H1 (cell line): ENCODE results near the gene ZFHX2. TPM values are rescaled to one million over a fixed set of nuclear protein-coding genes. Genes with fewer than 3 reads are reported as not detected.

Experiments used
- CTCF ChIA-PET: fragments of 300-600 bp; sonication (Branson Sonifier 250); formaldehyde crosslinking; loops from one replicate; lab custom pipeline; 2021; ENCODE audit not compliant: partially characterized antibody; lab: Charles Lee
- POLR2A ChIA-PET: fragments of 300-600 bp; sonication (Branson Sonifier 250); formaldehyde crosslinking; loops from one replicate; lab custom pipeline; 2021; ENCODE audit warnings: inconsistent platforms; ENCODE audit not compliant: partially characterized antibody; lab: Charles Lee
- DNase-seq, 2 experiments: peaks; one replicate each; pipeline versions ENCODE4 v3.0.0 to v3.0.0-alpha.2; 2010 to 2022; ENCODE audit warnings: low spot score in 2 of 2, low read depth in 1 of 2, mixed read lengths in 1 of 2
- FAIRE-seq: peaks from 2 replicates; lab custom pipeline; 2011; peaks lifted over from hg19 to GRCh38; lab: Jason Lieb, UNC
- H2AFZ ChIP-seq: 2 replicates; pipeline ENCODE4 v1.8.1; 2012; ENCODE audit warnings: low read length, inconsistent platforms
- H2AK5ac ChIP-seq: 2 replicates; pipeline ENCODE4 v1.6.1; 2013; ENCODE audit warnings: low read depth, low read length
- H2BK120ac ChIP-seq: replicated peaks from 2 replicates; pipeline ENCODE3; 2013; ENCODE audit warnings: low read depth, low read length, inconsistent platforms
- H2BK12ac ChIP-seq: 2 replicates; pipeline ENCODE4 v1.6.1; 2013; ENCODE audit warnings: low read depth, low read length
- H2BK15ac ChIP-seq: 2 replicates; pipeline ENCODE4 v1.6.1; 2013; ENCODE audit warnings: low read length
- H2BK20ac ChIP-seq: 2 replicates; pipeline ENCODE4 v1.6.1; 2013; ENCODE audit warnings: low read length
- H2BK5ac ChIP-seq: 2 replicates; pipeline ENCODE4 v1.6.1; 2013; ENCODE audit warnings: low read depth, low read length
- H3K14ac ChIP-seq: 2 replicates; pipeline ENCODE4 v1.6.1; 2013; ENCODE audit warnings: inconsistent platforms; ENCODE audit not compliant: insufficient read length
- H3K18ac ChIP-seq: 2 replicates; pipeline ENCODE4 v1.6.1; 2013; ENCODE audit warnings: low read length; ENCODE audit errors: extremely low read depth
- H3K23ac ChIP-seq: 2 replicates; pipeline ENCODE4 v1.6.1; 2013; ENCODE audit warnings: inconsistent platforms; ENCODE audit not compliant: insufficient read length
- H3K23me2 ChIP-seq: 2 replicates; pipeline ENCODE4 v1.6.1; 2013; ENCODE audit warnings: low read depth, low read length
- H3K27ac ChIP-seq: 2 replicates; pipeline ENCODE4 v1.6.1; 2011; ENCODE audit warnings: low read depth, low read length, inconsistent platforms
- H3K27me3 ChIP-seq, 4 experiments: replicated peaks in 1 of 4; 1 replicate in 1 of 4; 2 replicates in 3 of 4; pipeline versions ENCODE4 v1.6.1 to v1.8.1; 2011 to 2013; ENCODE audit warnings: low read length in 3 of 4, mild to moderate bottlenecking in 3 of 4, inconsistent platforms in 2 of 4, mixed read lengths in 2 of 4, moderate library complexity in 1 of 4; ENCODE audit not compliant: control insufficient read depth in 3 of 4, insufficient read depth in 3 of 4; ENCODE audit errors: extremely low read depth in 1 of 4
- H3K36me3 ChIP-seq, 4 experiments: 2 replicates each; pipeline versions ENCODE4 v1.6.1 to v1.8.1; 2011 to 2013; ENCODE audit warnings: mild to moderate bottlenecking in 4 of 4, low read length in 3 of 4, moderate library complexity in 2 of 4, control low read depth in 1 of 4, inconsistent platforms in 1 of 4; ENCODE audit not compliant: insufficient read depth in 4 of 4, control insufficient read depth in 2 of 4
- H3K4ac ChIP-seq: replicated peaks from 2 replicates; pipeline ENCODE3; 2013; ENCODE audit warnings: low read length, low read depth, mixed read lengths, inconsistent platforms; ENCODE audit not compliant: insufficient read length
- H3K4me1 ChIP-seq, 4 experiments: replicated peaks in 1 of 4; 1 replicate in 1 of 4; 2 replicates in 3 of 4; pipeline versions ENCODE4 v1.6.1 to v1.8.1; 2011 to 2013; ENCODE audit warnings: low read length in 3 of 4, inconsistent platforms in 2 of 4, mixed read lengths in 1 of 4; ENCODE audit not compliant: insufficient read depth in 4 of 4, control insufficient read depth in 3 of 4
- H3K4me2 ChIP-seq, 2 experiments: 2 replicates each; pipeline versions ENCODE4 v1.6.1 to v1.8.1; 2011 to 2013; ENCODE audit warnings: low read depth in 2 of 2, low read length in 2 of 2, control low read depth in 1 of 2, inconsistent platforms in 1 of 2, mild to moderate bottlenecking in 1 of 2; ENCODE audit not compliant: insufficient read depth in 1 of 2
- H3K4me3 ChIP-seq, 4 experiments: fragments of 200-600, 300-600 bp in 1 of 4; sonication (generic), shearing (Covaris generic), sonication (Bioruptor Twin) in 1 of 4; 2 replicates each; pipeline versions ENCODE4 v1.5.1 to v1.8.1; 2011 to 2016; ENCODE audit warnings: low read length in 4 of 4, low read depth in 3 of 4, control low read depth in 2 of 4, inconsistent platforms in 2 of 4, mild to moderate bottlenecking in 2 of 4, mixed read lengths in 1 of 4, moderate library complexity in 1 of 4; ENCODE audit not compliant: insufficient read depth in 2 of 4; ENCODE audit errors: extremely low read depth in 1 of 4
- H3K56ac ChIP-seq: replicated peaks from 2 replicates; pipeline ENCODE3; 2013; ENCODE audit warnings: low read depth, mild to moderate bottlenecking, mixed read lengths, low read length, inconsistent platforms; ENCODE audit not compliant: insufficient read length
- H3K79me1 ChIP-seq: 2 replicates; pipeline ENCODE4 v1.6.1; 2013; ENCODE audit warnings: low read depth, low read length, control low read depth
- H3K79me2 ChIP-seq, 2 experiments: 2 replicates each; pipeline versions ENCODE4 v1.6.1 to v1.8.1; 2012 to 2013; ENCODE audit warnings: low read length in 2 of 2, mild to moderate bottlenecking in 2 of 2, inconsistent platforms in 1 of 2; ENCODE audit not compliant: insufficient read depth in 2 of 2, control insufficient read depth in 1 of 2
- H3K9ac ChIP-seq, 4 experiments: replicated peaks in 1 of 4; 1 replicate in 1 of 4; 2 replicates in 3 of 4; pipeline versions ENCODE4 v1.6.1 to v1.8.1; 2011 to 2013; ENCODE audit warnings: low read depth in 3 of 4, low read length in 3 of 4, control low read depth in 2 of 4, mild to moderate bottlenecking in 2 of 4, moderate library complexity in 2 of 4, inconsistent platforms in 1 of 4; ENCODE audit errors: extremely low read depth in 1 of 4
- H3K9me3 ChIP-seq, 2 experiments: 2 replicates each; pipeline versions ENCODE4 v1.6.1 to v1.8.1; 2012 to 2013; ENCODE audit warnings: mild to moderate bottlenecking in 2 of 2, moderate library complexity in 2 of 2, control low read depth in 1 of 2, inconsistent platforms in 1 of 2, low read depth in 1 of 2, low read length in 1 of 2, mixed read lengths in 1 of 2; ENCODE audit not compliant: insufficient read depth in 2 of 2
- H4K20me1 ChIP-seq, 2 experiments: replicated peaks in 1 of 2; 2 replicates each; pipeline versions ENCODE3 to v1.8.1; 2011 to 2013; ENCODE audit warnings: inconsistent platforms in 2 of 2, low read length in 2 of 2, mild to moderate bottlenecking in 1 of 2; ENCODE audit not compliant: insufficient read depth in 2 of 2, control insufficient read depth in 1 of 2
- H4K5ac ChIP-seq: 2 replicates; pipeline ENCODE4 v1.6.1; 2013; ENCODE audit warnings: low read length, low read depth, mixed read lengths, inconsistent platforms; ENCODE audit not compliant: insufficient read length
- H4K8ac ChIP-seq: 2 replicates; pipeline ENCODE4 v1.8.0; 2013; ENCODE audit warnings: mild to moderate bottlenecking, moderate library complexity, low read length, inconsistent platforms; ENCODE audit not compliant: insufficient read depth; ENCODE audit errors: extremely low read depth
- H4K91ac ChIP-seq: replicated peaks from 2 replicates; pipeline ENCODE3; 2013; ENCODE audit warnings: low read length, mixed read lengths, inconsistent platforms; ENCODE audit not compliant: insufficient read length
- BRCA1 ChIP-seq: IDR thresholded peaks from 2 replicates; pipeline ENCODE4 v1.6.1; 2012; ENCODE audit warnings: low read depth, low read length, improper control_type of control experiment
- CEBPB ChIP-seq: IDR thresholded peaks from 2 replicates; pipeline ENCODE4 v1.6.1; 2012; ENCODE audit warnings: low read depth, low read length
- RNF2 ChIP-seq: fragments of 200-900, 300-1000 bp; sonication (generic); IDR thresholded peaks from 2 replicates; pipeline ENCODE4 v1.7.1; 2016; ENCODE audit warnings: borderline replicate concordance, low read depth, mild to moderate bottlenecking, antibody characterized with exemption, low read length; ENCODE audit not compliant: poor library complexity, severe bottlenecking; ENCODE audit errors: missing control alignments
- SIRT6 ChIP-seq: IDR thresholded peaks from one replicate; pipeline ENCODE4 v1.7.1; 2012; ENCODE audit warnings: low read length, inconsistent platforms
- SUZ12 ChIP-seq: fragments of 200-600 bp; sonication (generic); IDR thresholded peaks from 2 replicates; pipeline ENCODE4 v1.6.1; 2012; ENCODE audit warnings: mild to moderate bottlenecking, inconsistent platforms, low read length, moderate library complexity, mixed read lengths
- USF2 ChIP-seq: IDR thresholded peaks from 2 replicates; pipeline ENCODE4 v1.6.1; 2011; ENCODE audit warnings: low read length, improper control_type of control experiment
- ZNF274 ChIP-seq: IDR thresholded peaks from 2 replicates; pipeline ENCODE4 v1.7.0; 2012; ENCODE audit warnings: low read length, borderline replicate concordance; ENCODE audit errors: extremely low read depth
- WGBS, 2 experiments: shearing (Covaris generic) in 1 of 2; methylation state at CpG; one replicate each; pipeline versions ENCODE4 v1.1.6 to v1.1.7; 2013 to 2015; ENCODE audit warnings: low lambda C conversion rate in 2 of 2, mixed read lengths in 2 of 2, inconsistent platforms in 1 of 2, low coverage in 1 of 2, missing lambda C conversion rate in 1 of 2; ENCODE audit not compliant: insufficient replicate concordance in 2 of 2, insufficient coverage in 1 of 2, insufficient read length in 1 of 2; ENCODE audit errors: extremely low coverage in 1 of 2, missing lambda C conversion rate in 1 of 2; 5-methylcytosine and 5-hydroxymethylcytosine counted together
- polyA plus RNA-seq, 7 experiments: library from polyadenylated mRNA; depleted of rRNA in 3 of 7; stranded (reverse) in 5 of 7; unstranded in 2 of 7; fragments of >200 nt in 5 of 7; fragments of 200-250 nt in 2 of 7; gene quantifications; 1 replicate in 5 of 7; 2 replicates in 1 of 7; 4 replicates in 1 of 7; pipeline versions ENCODE4 v1.2.1 to v1.2.3, GENCODE V29; 2011 to 2013; ENCODE audit warnings: missing spikeins in 2 of 7, mixed read lengths in 2 of 7
- total RNA-seq: library from RNA; stranded (reverse); fragmentation: NEBNext Ultra II Directional; extraction: Animal tissue kit (Norgen Biotek cat#: 25700); gene quantifications from 2 replicates; pipeline ENCODE4 v1.2.1, GENCODE V29; 2021

Gene ZFHX2
- total and polyA plus RNA-seq, 2 of the 8 experiments (the other 6 are each of a cell fraction or from before 2014, with no cell fraction given) = 2.7 to 27.0 TPM

- Histone ChIP-seq H2BK15ac (no peak overlapping the region), H4K8ac (peak overlapping the region; percentile 20; the same call in 1 of the 2 replicates), H3K36me3 (peaks cover 11 to 33% (median 17%) of the 10 kb centered on the region in 4 experiments; a peak in 7 of 8 replicates), H3K27ac (0 out of 2 replicates have a peak overlapping the region, but pooled peaks have one; percentile 19), H3K4me1 (peaks cover under 1 to 16% (median 4%) of the 10 kb centered on the region in 4 experiments; a peak in 6 of 7 replicates), H4K5ac (no peak overlapping the region), H3K23me2 (peaks cover 6% of the 10 kb centered on the region; the same call in 1 of the 2 replicates), H4K20me1 (peaks cover 0 to 7% of the 10 kb centered on the region in 2 experiments), H2AK5ac (no peak overlapping the region), H3K79me2 (peaks cover 0 to 11% of the 10 kb centered on the region in 2 experiments; a peak in 2 of 4 replicates), H3K27me3 (no peaks in the 10 kb centered on the region), H3K4ac (no peak overlapping the region), H2BK120ac (no peak overlapping the region), H2BK5ac (no peak overlapping the region), H2BK20ac (no peak overlapping the region), H3K4me3 (no peak overlapping the region), H4K91ac (peak overlapping the region; percentile 32), H2AFZ (no peak overlapping the region), H3K4me2 (no peak overlapping the region), H3K79me1 (no peaks in the 10 kb centered on the region), H3K14ac (no peak overlapping the region), H3K18ac (no peak overlapping the region), H3K9me3 (no peaks in the 10 kb centered on the region), H2BK12ac (no peak overlapping the region), H3K56ac (no peak overlapping the region), H3K23ac (no peak overlapping the region), H3K9ac (no peak overlapping the region)
- FAIRE-seq = no peak
- ChIA-PET CTCF (interaction anchor here (0.8 to 70.5 kb wide), 13 partner anchors 8 to 279 kb away, joined by 3 to 2092 read pairs (median 11); partner anchors contain the start of gene NGDN), POLR2A (interaction anchor here (2.6 to 52.7 kb wide), 3 partner anchors 18 to 83 kb away, joined by 11 to 1523 read pairs (median 944); partner anchors contain the start of genes JPH4, NGDN and ZFHX2)
- DNase-seq = no peak
- 95% methylated on average over 12 of the region's 15 CpGs; no CpG with 5 or more reads in 1 of the 2 experiments for WGBS, 2 experiments
- TF ChIP-seq SUZ12 = no peak
- no peak for TF ChIP-seq SIRT6
- TF ChIP-seq BRCA1 = no peak
- no peak for TF ChIP-seq USF2
- TF ChIP-seq CEBPB = no peak
- TF ChIP-seq RNF2 = no peak
- no peak for TF ChIP-seq ZNF274
Measured at GRCh38 chr14:23561873-23562821, 10.6 kb upstream of the ZFHX2 start.
